ENCODE results near the gene SFMBT2. TPM values are rescaled to one million over a fixed set of nuclear protein-coding genes. Genes with fewer than 3 reads are reported as not detected.
A peak's percentile ranks its signal among the peaks of the same experiment; 100 is the strongest.

Gene SFMBT2
- total and polyA plus RNA-seq, 10 of the 15 experiments (the other 5 are each of a cell fraction or from before 2014, with no cell fraction given): 2.8 to 29.6 (median 15.1) TPM

- no peaks in the 10 kb centered on the region for H4K20me1 ChIP-seq (ENCODE audit: control insufficient read depth, insufficient read depth)
- no peak overlapping the region for H3K4me3 ChIP-seq
- DNase-seq (ENCODE audit: low read depth, low spot score) (no peak), ATAC-seq (no peak), FAIRE-seq (no peak)
- no peak overlapping the region for H3K4me2 ChIP-seq (ENCODE audit: control insufficient read depth, insufficient read depth)
- H3K9me3 ChIP-seq (replicated peaks; ENCODE audit: control insufficient read depth, insufficient read depth, low read length): no peaks in the 10 kb centered on the region
- in situ Hi-C loops (cut with MboI): no loop called here
- SMC1A ChIA-PET (ENCODE audit: uncharacterized antibody, unreplicated experiment): no interaction called here
- H3K36me3 ChIP-seq (ENCODE audit: control insufficient read depth in 2 of 2, insufficient read depth in 2 of 2, low read length in 1 of 2): no peaks in the 10 kb centered on the region
- H3K27ac ChIP-seq (ENCODE audit: control insufficient read depth, insufficient read depth): no peak overlapping the region
- H3K9ac ChIP-seq (ENCODE audit: control insufficient read depth, insufficient read depth, low read length): no peak overlapping the region
- intact Hi-C loops (cut with micrococcal nuclease; ENCODE audit: unreplicated experiment): no loop called here
- peaks cover 6% of the 10 kb centered on the region for H3K4me1 ChIP-seq (ENCODE audit: control insufficient read depth, insufficient read depth, low read length)
- RAD21 ChIA-PET (ENCODE audit: unreplicated experiment): no interaction called here
- CTCF ChIA-PET: no interaction called here
- H3K27me3 ChIP-seq (replicated peaks in 1 of 2; ENCODE audit: control insufficient read depth in 2 of 2, insufficient read depth in 2 of 2, low read length in 1 of 2): no peaks in the 10 kb centered on the region
- TF ChIP-seq NFIC (IDR thresholded peaks at IDR 0.05; ENCODE audit: low read depth, low read length) (0 out of 2 replicates have a peak, but pooled peaks have one; percentile 26), RUNX3 (IDR thresholded peaks at IDR 0.05; ENCODE audit: low read length) (peak; percentile 44), SIX5 (IDR thresholded peaks at IDR 0.05; ENCODE audit: low read depth, low read length, severe bottlenecking) (no peak), JUNB (IDR thresholded peaks at IDR 0.05) (peak; percentile 50)
- H2AFZ ChIP-seq (ENCODE audit: control insufficient read depth, low read depth, low read length): no peak overlapping the region
- BruUV-seq (replicated peaks): no TSS peak
- H3K79me2 ChIP-seq (ENCODE audit: control insufficient read depth, insufficient read depth, low read length): no peaks in the 10 kb centered on the region
- WGBS (ENCODE audit: insufficient coverage, insufficient replicate concordance, low lambda C conversion rate, missing lambda C conversion rate): 45% methylated on average over 4 of the region's 4 CpGs
- POLR2A ChIA-PET: no interaction called here
Observed at GRCh38 chr10:7426349-7426748, 15.5 kb upstream of the SFMBT2 start.

DNA sequence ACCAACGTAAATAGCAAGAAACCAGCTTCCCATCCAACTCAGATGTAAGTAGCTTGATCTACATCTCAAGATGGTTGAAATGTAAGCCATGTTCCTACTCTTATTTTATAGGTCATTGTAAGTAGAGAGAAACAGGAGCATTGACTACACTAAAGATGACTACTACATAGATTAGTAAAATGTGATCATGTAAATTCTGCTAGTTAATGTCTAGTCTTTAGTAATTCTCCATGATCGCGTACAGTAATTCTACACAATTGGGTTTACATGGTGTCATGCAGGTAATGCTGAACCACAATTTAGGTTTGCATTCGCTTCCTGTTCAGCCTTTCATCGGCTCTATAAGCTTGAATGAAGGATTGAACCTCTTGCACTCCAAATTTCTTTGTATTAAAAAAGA lies 14.9 kb upstream of the SFMBT2 start:
- intact Hi-C loops (cut with micrococcal nuclease; ENCODE audit: unreplicated experiment): no loop called here
- no TSS peak for BruUV-seq (replicated peaks)
- H3K9ac ChIP-seq (ENCODE audit: control insufficient read depth, insufficient read depth, low read length): no peak overlapping the region
- CTCF ChIA-PET: interaction anchor here (0.6 to 1.1 kb wide), 2 partner anchors 9 to 100 kb away, joined by 3 read pairs; no protein-coding TSS in a partner anchor
- ATAC-seq: no peak
- no peak overlapping the region for H3K4me2 ChIP-seq (ENCODE audit: control insufficient read depth, insufficient read depth)
- no peaks in the 10 kb centered on the region for H4K20me1 ChIP-seq (ENCODE audit: control insufficient read depth, insufficient read depth)
- WGBS (ENCODE audit: insufficient coverage, insufficient replicate concordance, low lambda C conversion rate, missing lambda C conversion rate): 95% methylated on average over 5 of the region's 5 CpGs
- H3K4me3 ChIP-seq: no peak overlapping the region
- no peak overlapping the region for H3K27ac ChIP-seq (ENCODE audit: control insufficient read depth, insufficient read depth)
- RAD21 ChIA-PET (ENCODE audit: unreplicated experiment): no interaction called here
- in situ Hi-C loops (cut with MboI): no loop called here
- H3K4me1 ChIP-seq (ENCODE audit: control insufficient read depth, insufficient read depth, low read length): peaks cover 6% of the 10 kb centered on the region
- no peak overlapping the region for H2AFZ ChIP-seq (ENCODE audit: control insufficient read depth, low read depth, low read length)
- SMC1A ChIA-PET (ENCODE audit: uncharacterized antibody, unreplicated experiment): interaction anchor here (0.9 to 3.3 kb wide), 2 partner anchors 11 to 14 kb away, joined by 4 to 13 read pairs; no protein-coding TSS in a partner anchor
- FAIRE-seq: no peak
- no peak for TF ChIP-seq BCL3 (IDR thresholded peaks at IDR 0.05; ENCODE audit: borderline replicate concordance, insufficient read depth, low read depth, low read length, poor library complexity, severe bottlenecking)
- no peak for TF ChIP-seq NR2C1 (IDR thresholded peaks at IDR 0.05)
- no peak for TF ChIP-seq CBX5 (IDR thresholded peaks at IDR 0.05; ENCODE audit: low read depth)
- no peak for TF ChIP-seq POLR2AphosphoS2 (IDR thresholded peaks at IDR 0.05; ENCODE audit: low read depth, low read length)
- no peak for TF ChIP-seq ESRRA (IDR thresholded peaks at IDR 0.05; ENCODE audit: low read length)
- no peaks in the 10 kb centered on the region for H3K79me2 ChIP-seq (ENCODE audit: control insufficient read depth, insufficient read depth, low read length)
- no peaks in the 10 kb centered on the region for H3K36me3 ChIP-seq (ENCODE audit: control insufficient read depth in 2 of 2, insufficient read depth in 2 of 2, low read length in 1 of 2)
- H3K9me3 ChIP-seq (replicated peaks; ENCODE audit: control insufficient read depth, insufficient read depth, low read length): no peaks in the 10 kb centered on the region
- POLR2A ChIA-PET: no interaction called here
- no peaks in the 10 kb centered on the region for H3K27me3 ChIP-seq (replicated peaks in 1 of 2; ENCODE audit: control insufficient read depth in 2 of 2, insufficient read depth in 2 of 2, low read length in 1 of 2)
- no peak for DNase-seq (ENCODE audit: low read depth, low spot score)
